BE2C (cell line): ENCODE results near the gene UNC5B.
A peak's percentile ranks its signal among the peaks of the same experiment; 100 is the strongest.

ENCODE experiments used
- DNase-seq: peaks from one replicate; pipeline ENCODE4 v3.0.0-alpha.2; 2020
- H3K27me3 ChIP-seq: fragments of 250-450 bp; sonication (Bioruptor Pico); 2 replicates; pipeline ENCODE4 v1.5.1; 2020; ENCODE audit warnings: mild to moderate bottlenecking
- H3K36me3 ChIP-seq: fragments of 250-450 bp; sonication (Bioruptor Pico); 2 replicates; pipeline ENCODE4 v1.5.1; 2020; ENCODE audit warnings: mild to moderate bottlenecking
- H3K4me1 ChIP-seq: fragments of 250-450 bp; sonication (Bioruptor Pico); 2 replicates; pipeline ENCODE4 v1.5.1; 2020
- H3K4me3 ChIP-seq: 2 replicates; pipeline ENCODE4 v1.5.1; 2011; ENCODE audit warnings: low read depth, low read length
- H3K9me3 ChIP-seq: fragments of 250-450 bp; sonication (Bioruptor Pico); 2 replicates; pipeline ENCODE4 v1.5.1; 2020
- TF ChIP-seq, protein P1 (sequence below): IDR thresholded peaks from 2 replicates; pipeline ENCODE4 v1.5.1; 2012; ENCODE audit warnings: mild to moderate bottlenecking, low read depth, low read length

The UNC5B gene

DNA sequence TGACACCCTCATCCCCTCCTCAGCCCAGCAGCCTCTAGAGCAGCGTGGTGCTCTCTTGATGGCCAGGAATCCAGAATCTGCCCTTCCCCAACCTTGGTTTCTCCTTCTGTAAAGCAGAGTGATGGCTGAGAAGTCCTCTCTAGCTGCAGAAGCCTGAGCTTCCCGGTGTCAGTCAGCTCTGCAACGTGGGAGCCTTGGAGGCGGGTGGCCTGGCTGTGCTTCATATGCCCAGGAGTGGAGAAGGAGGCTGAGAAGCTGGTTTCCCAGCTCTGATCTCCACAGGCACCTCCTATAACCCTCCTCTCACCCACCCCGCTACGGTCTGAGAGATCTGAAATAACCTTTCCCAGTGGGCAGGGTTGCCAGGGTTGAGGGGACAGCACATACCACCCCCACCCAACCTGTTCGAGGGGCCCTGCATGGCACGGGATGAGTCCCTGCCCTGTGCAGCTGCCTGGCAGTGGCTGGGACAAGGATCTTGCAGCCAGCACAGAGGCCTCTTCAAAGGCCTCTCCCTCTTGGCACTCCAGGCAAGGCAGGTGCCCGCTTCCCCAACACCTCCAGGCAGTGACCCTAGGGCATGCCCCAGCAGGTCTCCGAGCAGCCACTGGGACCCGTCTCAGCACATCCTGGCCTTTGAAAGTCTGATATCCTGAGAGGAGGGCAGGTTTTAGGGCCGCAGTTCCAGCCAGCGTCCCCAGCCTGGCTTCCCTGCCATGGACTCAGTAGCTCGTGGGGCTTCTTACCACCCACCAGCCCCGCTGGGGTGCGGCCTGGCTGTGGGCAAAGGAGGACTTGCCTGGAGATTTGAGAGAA, 88.4 kb downstream of the UNC5B start:
- peaks cover 83% of the 10 kb centered on the region for H3K36me3 ChIP-seq
- H3K27me3 ChIP-seq, result no peaks in the 10 kb centered on the region
- H3K4me3 ChIP-seq, result no peak overlapping the region
- H3K4me1 ChIP-seq, result no peaks in the 10 kb centered on the region
- H3K9me3 ChIP-seq, result no peaks in the 10 kb centered on the region
- TF ChIP-seq, protein P1, sequence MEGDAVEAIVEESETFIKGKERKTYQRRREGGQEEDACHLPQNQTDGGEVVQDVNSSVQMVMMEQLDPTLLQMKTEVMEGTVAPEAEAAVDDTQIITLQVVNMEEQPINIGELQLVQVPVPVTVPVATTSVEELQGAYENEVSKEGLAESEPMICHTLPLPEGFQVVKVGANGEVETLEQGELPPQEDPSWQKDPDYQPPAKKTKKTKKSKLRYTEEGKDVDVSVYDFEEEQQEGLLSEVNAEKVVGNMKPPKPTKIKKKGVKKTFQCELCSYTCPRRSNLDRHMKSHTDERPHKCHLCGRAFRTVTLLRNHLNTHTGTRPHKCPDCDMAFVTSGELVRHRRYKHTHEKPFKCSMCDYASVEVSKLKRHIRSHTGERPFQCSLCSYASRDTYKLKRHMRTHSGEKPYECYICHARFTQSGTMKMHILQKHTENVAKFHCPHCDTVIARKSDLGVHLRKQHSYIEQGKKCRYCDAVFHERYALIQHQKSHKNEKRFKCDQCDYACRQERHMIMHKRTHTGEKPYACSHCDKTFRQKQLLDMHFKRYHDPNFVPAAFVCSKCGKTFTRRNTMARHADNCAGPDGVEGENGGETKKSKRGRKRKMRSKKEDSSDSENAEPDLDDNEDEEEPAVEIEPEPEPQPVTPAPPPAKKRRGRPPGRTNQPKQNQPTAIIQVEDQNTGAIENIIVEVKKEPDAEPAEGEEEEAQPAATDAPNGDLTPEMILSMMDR, result no peak
- DNase-seq, result no peak

DNA sequence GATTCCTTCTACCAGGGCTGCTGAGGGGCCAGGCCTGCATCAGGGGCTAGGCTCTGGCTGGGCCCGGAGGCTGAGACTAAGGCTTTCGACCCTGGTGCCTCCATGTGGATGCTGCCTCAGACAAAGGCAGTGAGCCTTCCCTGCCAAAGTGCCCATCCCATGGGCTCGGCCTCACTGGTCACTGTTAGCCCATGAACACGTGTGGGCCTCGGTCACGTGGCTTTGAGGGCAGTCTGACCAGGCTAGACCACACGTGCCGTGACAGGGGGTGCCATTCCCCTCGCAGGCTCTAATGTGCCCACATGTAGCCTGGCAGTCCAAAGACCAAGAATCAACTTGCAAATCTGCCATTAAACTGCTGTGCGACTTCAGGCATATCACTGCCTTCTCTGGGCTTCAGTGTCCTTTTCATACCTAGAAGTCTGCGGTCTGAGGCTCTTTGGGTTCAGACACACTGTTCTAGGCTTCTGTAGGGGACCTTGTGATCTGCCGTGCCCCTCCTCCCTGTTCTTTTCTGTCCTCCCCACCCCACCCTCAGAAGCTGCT, 89.1 kb downstream of the UNC5B start:
- no peaks in the 10 kb centered on the region for H3K4me1 ChIP-seq
- TF ChIP-seq, protein P1, result no peak
- no peak overlapping the region for H3K4me3 ChIP-seq
- no peaks in the 10 kb centered on the region for H3K27me3 ChIP-seq
- no peak for DNase-seq
- H3K9me3 ChIP-seq, result no peaks in the 10 kb centered on the region
- peaks cover 76% of the 10 kb centered on the region for H3K36me3 ChIP-seq

DNA sequence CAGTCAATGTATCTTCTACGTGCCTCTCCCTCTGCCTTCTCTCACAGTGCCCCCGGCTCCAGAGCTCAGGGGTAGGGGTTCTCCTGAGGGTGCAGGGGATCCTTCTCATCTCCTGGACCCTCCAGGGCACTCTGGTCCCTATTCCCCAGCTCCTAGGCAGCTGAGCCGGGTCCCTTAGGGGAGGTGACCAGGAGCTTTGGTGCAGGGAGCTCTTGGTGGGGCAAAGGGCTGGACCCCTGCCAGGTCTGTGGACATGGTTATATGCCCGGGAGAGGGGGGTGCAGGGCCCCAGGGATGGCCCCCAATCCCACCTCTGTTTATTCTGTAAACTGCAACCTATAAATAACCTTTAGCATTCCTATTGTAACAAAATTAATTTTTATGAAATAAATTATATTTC, 90.1 kb downstream of the UNC5B start:
- TF ChIP-seq, protein P1, result no peak
- Histone ChIP-seq H3K4me1 (no peaks in the 10 kb centered on the region), H3K9me3 (no peaks in the 10 kb centered on the region), H3K4me3 (no peak overlapping the region), H3K27me3 (no peaks in the 10 kb centered on the region), H3K36me3 (peaks cover 69% of the 10 kb centered on the region)
- DNase-seq, result no peak

DNA sequence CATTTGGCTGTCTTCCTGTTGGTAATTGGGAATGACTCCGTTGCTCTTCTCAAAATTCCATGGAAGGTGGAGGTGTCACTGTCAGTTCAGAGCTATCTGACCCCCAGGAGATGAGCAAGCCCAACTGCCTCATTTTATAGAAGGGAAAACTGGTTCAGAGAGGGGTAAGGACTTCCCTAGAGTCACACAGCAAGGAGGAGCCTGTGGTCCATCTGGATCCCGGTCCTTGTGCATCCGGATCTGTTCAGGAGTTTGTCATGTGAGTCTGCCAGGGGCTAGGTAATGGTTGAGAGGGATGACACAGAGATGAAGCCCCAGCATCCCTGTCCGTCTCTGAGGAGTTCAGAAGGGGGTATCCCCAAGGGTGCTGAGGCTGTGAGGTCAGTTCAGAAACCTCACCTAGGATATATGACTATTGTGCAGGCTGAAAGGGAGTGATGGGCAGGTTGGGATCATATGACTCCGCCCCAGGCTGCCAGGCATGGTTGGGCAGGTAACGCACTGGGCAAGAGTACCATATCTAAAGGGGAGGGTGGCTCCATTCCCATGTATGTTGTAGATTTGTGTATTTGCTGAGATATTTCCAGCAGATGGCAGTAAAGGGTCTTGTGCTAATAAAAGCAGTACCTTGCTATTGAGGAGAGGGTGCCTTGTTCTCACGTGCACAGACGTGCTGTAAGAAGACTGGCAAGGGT, 90.7 kb downstream of the UNC5B start:
- H3K27me3 ChIP-seq, result no peaks in the 10 kb centered on the region
- H3K36me3 ChIP-seq, result peaks cover 63% of the 10 kb centered on the region
- no peak for DNase-seq

DNA sequence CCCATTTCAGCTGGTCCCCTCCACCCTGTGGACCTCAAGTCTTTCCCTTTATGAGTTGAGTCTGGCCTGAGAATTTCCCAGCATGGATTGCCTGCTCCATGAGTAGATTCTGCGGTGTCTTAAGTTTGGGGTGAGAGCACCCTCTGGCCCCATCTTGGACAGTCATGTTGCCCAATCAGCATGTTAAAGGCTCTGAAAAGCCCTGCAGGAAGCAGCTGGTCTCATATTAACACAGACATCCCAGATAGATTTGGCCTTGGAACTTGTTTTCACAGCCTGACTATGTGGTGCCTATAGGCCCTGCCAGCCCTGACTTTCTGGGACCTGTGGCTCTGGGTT, 91.2 kb downstream of the UNC5B start:
- TF ChIP-seq, protein P1, result no peak
- peaks cover 58% of the 10 kb centered on the region for H3K36me3 ChIP-seq
- H3K4me3 ChIP-seq, result no peak overlapping the region
- H3K9me3 ChIP-seq, result no peaks in the 10 kb centered on the region
- H3K4me1 ChIP-seq, result no peaks in the 10 kb centered on the region
- no peaks in the 10 kb centered on the region for H3K27me3 ChIP-seq
- no peak for DNase-seq

More for the DNA sequence above, 90.7 kb downstream of the UNC5B start:
- no peaks in the 10 kb centered on the region for H3K4me1 ChIP-seq
- no peak overlapping the region for H3K4me3 ChIP-seq
- TF ChIP-seq, protein P1, result peak; percentile 63
- H3K9me3 ChIP-seq, result no peaks in the 10 kb centered on the region

DNA sequence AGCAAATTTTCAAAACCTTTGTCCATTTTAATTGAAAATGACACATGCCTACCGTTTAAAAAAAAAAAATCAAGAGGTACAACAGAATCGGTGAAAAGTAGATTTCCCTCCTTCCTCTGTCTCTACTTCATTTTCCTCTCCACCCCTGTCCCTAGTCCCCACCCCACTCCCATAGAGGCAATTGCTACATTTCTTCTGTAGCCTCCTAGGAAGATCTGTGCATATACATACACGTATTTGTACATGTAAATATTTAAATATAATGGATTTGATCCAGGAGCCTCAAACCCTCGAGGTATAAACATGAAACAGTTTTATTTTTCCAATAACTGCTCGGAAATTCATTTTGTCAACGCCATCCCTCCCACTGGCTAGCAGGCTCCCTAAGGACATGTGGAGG, 92.5 kb downstream of the UNC5B start:
- TF ChIP-seq, protein P1, result no peak
- H3K4me1 ChIP-seq, result no peaks in the 10 kb centered on the region
- H3K4me3 ChIP-seq, result no peak overlapping the region
- H3K27me3 ChIP-seq, result no peaks in the 10 kb centered on the region
- no peaks in the 10 kb centered on the region for H3K9me3 ChIP-seq
- H3K36me3 ChIP-seq, result peaks cover 44% of the 10 kb centered on the region
- DNase-seq, result no peak
